ENCODE data around the gene EXOC3L4. TPM values are rescaled to one million over a fixed set of nuclear protein-coding genes. Genes with fewer than 3 reads are reported as not detected.

The EXOC3L4 gene
- polyA plus RNA-seq, 1 donor (not counting 4 experiments of a cell fraction or from before 2014, with no cell fraction given): not detected

GRCh38 chr14:103122585-103122946, 28.0 kb downstream of the EXOC3L4 start:
- Histone ChIP-seq H4K20me1 (ENCODE audit: control insufficient read depth, extremely low read depth, insufficient read depth, low read length) (no peaks in the 10 kb centered on the region), H3K27ac (ENCODE audit: control insufficient read depth, insufficient read depth, low read length) (no peak overlapping the region), H3K4me3 (ENCODE audit: control insufficient read depth in 2 of 3, extremely low read depth in 1 of 3, insufficient read depth in 2 of 3, low read depth in 1 of 3, low read length in 3 of 3) (no peak overlapping the region), H3K36me3 (ENCODE audit: control insufficient read depth in 2 of 2, extremely low read depth in 1 of 2, insufficient read depth in 2 of 2, low read length in 2 of 2) (no peaks in the 10 kb centered on the region), H2AFZ (ENCODE audit: control insufficient read depth, low read length) (no peak overlapping the region), H3K9ac (ENCODE audit: control insufficient read depth, extremely low read depth, insufficient read depth, low read length) (no peak overlapping the region), H3K27me3 (ENCODE audit: control insufficient read depth, extremely low read depth, insufficient read depth, low read length) (peaks cover 53% of the 10 kb centered on the region), H3K79me2 (ENCODE audit: control insufficient read depth, insufficient read depth, low read length) (no peaks in the 10 kb centered on the region), H3K4me2 (ENCODE audit: control insufficient read depth, extremely low read depth, insufficient read depth, low read depth, low read length) (no peak overlapping the region), H3K9me3 (ENCODE audit: control insufficient read depth, low read depth, low read length) (no peaks in the 10 kb centered on the region), H3K9me1 (ENCODE audit: control insufficient read depth, extremely low read depth, insufficient read depth, low read length) (no peaks in the 10 kb centered on the region), H3K4me1 (ENCODE audit: control insufficient read depth, extremely low read depth, insufficient read depth, low read length) (peaks cover 9% of the 10 kb centered on the region)
- DNase-seq (ENCODE audit: low read depth, low spot score) (no peak), FAIRE-seq (no peak)
- dilution Hi-C loops (cut with MboI; ENCODE audit: extremely low pct_ligation_motif_present, low sequenced_read_pairs): no loop called here
- TF ChIP-seq CTCF (optimal IDR thresholded peaks at IDR 0.05 in 1 of 3, IDR thresholded peaks at IDR 0.05 in 1 of 3, conservative IDR thresholded peaks at IDR 0.05 in 1 of 3; ENCODE audit: extremely low read depth in 1 of 3, insufficient read depth in 2 of 3, low read length in 3 of 3) (no peak), EZH2 (IDR thresholded peaks at IDR 0.05; ENCODE audit: low read length) (peak; percentile 71)

GRCh38 chr14:103122947-103123633, 28.6 kb downstream of the EXOC3L4 start, which contains the start of gene TNFAIP2:
TNFAIP2 (plus strand) TSS chr14:103123461; CDS start chr14:103126458, 2,997 bp downstream.
- Histone ChIP-seq H3K27ac (ENCODE audit: control insufficient read depth, insufficient read depth, low read length) (no peak within 1 kb of the TSS), H4K20me1 (ENCODE audit: control insufficient read depth, extremely low read depth, insufficient read depth, low read length) (peaks cover 1% of the 10 kb centered on the region), H3K9ac (ENCODE audit: control insufficient read depth, extremely low read depth, insufficient read depth, low read length) (no peak within 1 kb of the TSS), H2AFZ (ENCODE audit: control insufficient read depth, low read length) (no peak within 1 kb of the TSS), H3K4me3 (ENCODE audit: control insufficient read depth in 2 of 3, extremely low read depth in 1 of 3, insufficient read depth in 2 of 3, low read depth in 1 of 3, low read length in 3 of 3) (peak within 1 kb of the TSS in 1 of 3 experiments; percentile 6), H3K27me3 (ENCODE audit: control insufficient read depth, extremely low read depth, insufficient read depth, low read length) (peaks cover 54% of the 10 kb centered on the region), H3K9me3 (ENCODE audit: control insufficient read depth, low read depth, low read length) (no peaks in the 10 kb centered on the region), H3K9me1 (ENCODE audit: control insufficient read depth, extremely low read depth, insufficient read depth, low read length) (no peaks in the 10 kb centered on the region), H3K36me3 (ENCODE audit: control insufficient read depth in 2 of 2, extremely low read depth in 1 of 2, insufficient read depth in 2 of 2, low read length in 2 of 2) (no peaks in the 10 kb centered on the region), H3K4me1 (ENCODE audit: control insufficient read depth, extremely low read depth, insufficient read depth, low read length) (peaks cover 14% of the 10 kb centered on the region), H3K79me2 (ENCODE audit: control insufficient read depth, insufficient read depth, low read length) (no peaks in the 10 kb centered on the region), H3K4me2 (ENCODE audit: control insufficient read depth, extremely low read depth, insufficient read depth, low read depth, low read length) (no peak within 1 kb of the TSS)
- TF ChIP-seq CTCF (optimal IDR thresholded peaks at IDR 0.05 in 1 of 3, IDR thresholded peaks at IDR 0.05 in 1 of 3, conservative IDR thresholded peaks at IDR 0.05 in 1 of 3; ENCODE audit: extremely low read depth in 1 of 3, insufficient read depth in 2 of 3, low read length in 3 of 3) (no peak), EZH2 (IDR thresholded peaks at IDR 0.05; ENCODE audit: low read length) (peak; percentile 60)
- dilution Hi-C loops (cut with MboI; ENCODE audit: extremely low pct_ligation_motif_present, low sequenced_read_pairs): no loop called here
- DNase-seq (ENCODE audit: low read depth, low spot score) (no peak), FAIRE-seq (no peak)
